GM18909 (cell line): Measurements from ENCODE around the gene ZNF419.
"Not testable (repeated sequence)": the region's sequence is repeated elsewhere in the genome, so short reads cannot be mapped to it uniquely, and the experiment has no call there.

Experiments
- ATAC-seq: cut with Tn5 transposase; IDR thresholded peaks from one replicate; pipeline ENCODE4 v1.9.1; 2021; ENCODE audit warnings: mild to moderate bottlenecking; ENCODE audit not compliant: unreplicated experiment, poor library complexity

ZNF419 gene

GRCh38 chr19:57487477-57488298 is at the start of gene ZNF419:
ZNF419 (plus strand) TSS chr19:57487750; CDS start chr19:57487951, 201 bp downstream.
- ATAC-seq, result peak; percentile 92

GRCh38 chr19:57437931-57438330 is 49.6 kb upstream of the ZNF419 start:
- no peak for ATAC-seq

- ATAC-seq, result no peak
These were observed 48.6 kb upstream of the ZNF419 start for GRCh38 chr19:57438925-57439324.

GRCh38 chr19:57441979-57442752 is 45.4 kb upstream of the ZNF419 start:
- ATAC-seq, result no peak

- ATAC-seq, result no peak
These were observed 44.3 kb upstream of the ZNF419 start for GRCh38 chr19:57443121-57443696.

- ATAC-seq, result no peak
These were observed 35.2 kb upstream of the ZNF419 start for GRCh38 chr19:57452307-57452706.

- ATAC-seq, result no peak
These were observed 21.7 kb upstream of the ZNF419 start for GRCh38 chr19:57465680-57466381.

GRCh38 chr19:57466489-57466888 is 21.1 kb upstream of the ZNF419 start:
- ATAC-seq, result no peak

- ATAC-seq, result no peak
These were observed 13.9 kb upstream of the ZNF419 start for GRCh38 chr19:57473646-57474045.

- peak; percentile 94 for ATAC-seq
These were observed 10.2 kb upstream of the ZNF419 start, which contains the start of gene ZNF772 for GRCh38 chr19:57477191-57478008. ZNF772 (minus strand) TSS chr19:57477566; CDS start chr19:57477309, 257 bp downstream.

GRCh38 chr19:57488299-57488644 is 722 bp downstream of the ZNF419 start:
- not testable (repeated sequence) for ATAC-seq

GRCh38 chr19:57499332-57499679 is 11.8 kb downstream of the ZNF419 start:
- ATAC-seq, result not testable (repeated sequence)

- ATAC-seq, result peak; percentile 99
These were observed 12.3 kb downstream of the ZNF419 start, which contains the start of gene ZNF773 for GRCh38 chr19:57499680-57500395. ZNF773 (plus strand) TSS chr19:57499938; CDS start chr19:57500081, 143 bp downstream.

- not testable (repeated sequence) for ATAC-seq
These were observed 12.8 kb downstream of the ZNF419 start for GRCh38 chr19:57500400-57500799.

GRCh38 chr19:57506163-57506562 is 18.6 kb downstream of the ZNF419 start:
- ATAC-seq, result no peak

- ATAC-seq, result no peak
These were observed 23.9 kb downstream of the ZNF419 start for GRCh38 chr19:57511484-57511883.

- no peak for ATAC-seq
These were observed 25.3 kb downstream of the ZNF419 start for GRCh38 chr19:57512845-57513244.

- ATAC-seq, result no peak
These were observed 27.7 kb downstream of the ZNF419 start for GRCh38 chr19:57515255-57515654.

- not testable (repeated sequence) for ATAC-seq
These were observed 30.5 kb downstream of the ZNF419 start for GRCh38 chr19:57518021-57518420.
